GM21367 (cell line): ENCODE results near the gene RIN3.

ENCODE experiments used
- ATAC-seq: cut with Tn5 transposase; IDR thresholded peaks from one replicate; pipeline ENCODE4 v1.9.1; 2021; ENCODE audit not compliant: unreplicated experiment

The RIN3 gene

DNA sequence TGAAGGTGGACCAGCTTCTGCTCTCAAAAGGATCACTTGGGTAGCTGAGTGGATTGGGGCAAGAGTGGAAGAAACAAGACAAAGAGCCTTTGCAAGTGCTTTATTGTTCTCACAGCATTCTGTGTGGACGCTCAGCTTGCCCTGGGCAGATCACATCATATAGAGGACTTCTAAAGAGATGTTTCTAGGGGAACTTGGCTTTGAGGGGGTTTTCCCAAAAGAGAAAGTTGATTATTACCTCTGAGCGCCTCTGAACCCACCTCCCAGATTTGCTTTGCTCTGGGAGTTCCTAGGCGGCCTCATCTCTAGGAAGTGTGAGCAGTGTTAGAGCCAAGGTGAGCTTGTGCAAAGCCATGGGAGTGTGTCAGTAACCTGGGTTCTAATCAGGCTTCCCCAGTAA lies 81.7 kb downstream of the RIN3 start:
- ATAC-seq: no peak

DNA sequence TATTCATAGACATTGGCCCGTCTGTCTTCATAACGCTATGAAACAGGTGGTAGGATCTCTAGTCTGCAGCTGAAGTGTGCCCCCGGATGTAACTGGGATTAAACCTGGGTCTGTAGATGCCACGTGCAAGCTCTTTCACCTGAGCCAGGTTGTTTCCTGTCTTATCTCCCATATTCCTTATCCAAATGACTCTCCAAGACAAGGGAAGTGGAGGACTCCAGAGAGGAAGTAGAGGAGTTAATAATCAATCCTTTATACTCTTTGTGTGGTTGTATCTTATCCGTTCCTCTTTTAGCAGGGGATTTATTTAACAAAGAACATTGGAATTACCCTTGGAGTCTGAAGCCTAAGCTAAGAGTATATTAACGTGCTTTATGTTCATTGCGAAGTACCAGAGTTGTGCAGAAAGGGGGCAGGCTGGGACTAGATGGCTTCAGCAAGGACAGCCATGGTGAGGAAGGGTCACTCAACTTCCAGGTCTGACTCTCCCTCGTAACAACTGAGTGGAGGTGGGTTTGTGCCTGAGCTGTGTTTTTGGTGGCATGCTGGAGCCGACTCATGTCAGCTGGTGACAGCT lies 82.8 kb downstream of the RIN3 start:
- no peak for ATAC-seq

- ATAC-seq: no peak
Measured at GRCh38 chr14:92597906-92598905, 84.6 kb downstream of the RIN3 start.

GRCh38 chr14:92599811-92600210 lies 86.2 kb downstream of the RIN3 start:
- no peak for ATAC-seq

GRCh38 chr14:92600318-92601053 lies 86.9 kb downstream of the RIN3 start:
- ATAC-seq: no peak

- ATAC-seq: no peak
Measured at GRCh38 chr14:92601131-92601710, 87.6 kb downstream of the RIN3 start.

DNA sequence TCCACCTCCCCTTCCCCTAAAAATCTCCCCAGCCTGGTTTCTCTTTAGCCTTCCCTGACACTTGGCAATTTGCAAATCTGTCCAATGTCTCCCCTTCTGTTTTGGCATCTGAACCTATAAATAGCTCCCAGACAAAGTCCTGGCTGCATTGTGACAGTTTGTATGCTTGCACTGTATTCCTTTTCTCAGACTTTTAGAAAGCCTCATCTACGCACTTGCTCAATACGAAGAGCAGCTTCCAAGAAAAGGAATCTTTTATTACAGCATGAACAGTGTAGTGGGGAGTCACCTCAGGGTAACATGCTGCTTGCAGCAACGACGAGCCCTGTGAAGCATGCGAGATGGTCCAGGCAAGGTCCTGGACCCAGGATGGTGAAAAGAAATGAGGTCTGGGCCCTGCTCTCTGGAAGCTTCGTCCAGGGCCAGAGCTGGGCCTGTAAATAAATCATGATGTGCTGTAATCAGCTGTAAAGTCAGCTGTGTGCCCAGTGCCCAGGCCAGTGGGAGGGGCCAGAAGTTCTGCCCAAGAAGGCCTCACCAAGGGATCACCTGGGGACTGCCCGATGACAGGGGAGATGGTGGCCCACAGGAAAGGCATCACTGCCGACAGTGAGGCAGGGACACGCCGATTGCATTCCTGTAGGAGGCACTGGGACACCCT lies 88.3 kb downstream of the RIN3 start:
- no peak for ATAC-seq

DNA sequence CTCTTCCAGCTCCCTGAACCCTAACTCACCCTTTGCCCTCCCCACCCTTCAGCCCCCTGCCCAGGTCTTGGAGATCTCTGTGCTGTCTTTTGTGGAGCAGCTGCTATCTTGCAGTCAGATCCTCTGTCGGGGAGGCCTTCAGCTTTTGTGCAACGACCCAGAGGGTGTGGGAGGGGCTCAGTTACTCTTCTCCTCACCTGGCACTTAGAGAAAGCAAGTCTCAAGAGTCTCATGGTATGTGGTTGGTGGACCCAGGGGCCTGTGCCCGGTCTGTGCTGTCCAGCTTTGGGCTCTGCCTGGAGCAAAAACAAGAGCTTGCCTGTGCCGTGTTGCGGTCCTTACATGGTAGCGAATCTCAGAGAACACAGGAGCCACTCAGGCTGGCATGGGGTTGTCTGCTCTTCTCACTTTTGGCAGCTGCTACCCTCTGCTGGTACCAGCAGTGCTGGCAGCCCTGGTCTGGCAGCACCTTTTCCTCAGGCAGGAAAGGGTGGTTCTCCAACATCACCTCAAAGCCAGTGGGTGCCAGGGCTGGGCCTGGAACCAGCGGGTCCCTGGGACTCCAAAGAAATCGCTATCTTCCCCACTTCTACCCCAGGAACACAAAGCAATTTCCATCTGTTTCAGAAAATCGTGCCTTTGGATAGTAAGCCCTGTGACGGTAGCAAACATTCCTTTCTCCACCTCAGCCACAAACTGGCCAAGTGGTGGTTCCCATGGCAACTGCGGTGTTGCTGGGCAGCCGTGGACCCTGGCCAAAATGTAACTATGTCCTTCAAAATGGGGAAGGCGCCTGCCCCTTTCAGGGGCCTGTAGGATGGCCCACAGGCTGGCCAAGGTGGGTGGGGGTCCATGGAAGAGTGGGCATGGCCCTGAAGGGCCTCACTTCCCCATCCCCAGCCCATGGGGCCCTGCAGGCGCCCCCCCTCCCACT lies 90.0 kb downstream of the RIN3 start:
- ATAC-seq: no peak

- no peak for ATAC-seq
Measured at GRCh38 chr14:92605274-92605940, 91.8 kb downstream of the RIN3 start.

DNA sequence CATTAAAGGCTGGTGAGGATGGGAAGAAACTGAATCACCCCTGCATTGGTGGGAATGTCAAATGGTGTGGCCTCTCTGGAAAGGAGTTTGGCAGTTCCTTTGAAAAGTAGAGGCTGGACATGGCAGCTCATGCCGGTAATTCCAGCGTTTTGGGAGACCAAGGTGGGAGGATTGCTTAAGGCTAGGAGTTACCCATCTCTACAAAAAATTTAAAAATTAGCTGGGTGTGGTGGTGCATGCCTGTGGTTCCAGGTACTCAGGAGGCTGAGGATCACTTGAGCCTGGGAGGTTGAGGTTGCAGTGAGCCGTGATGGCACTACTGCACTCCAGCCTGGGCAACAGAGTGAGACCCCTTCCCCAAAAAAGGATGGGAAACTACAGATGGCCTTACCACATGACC lies 93.7 kb downstream of the RIN3 start:
- no peak for ATAC-seq

DNA sequence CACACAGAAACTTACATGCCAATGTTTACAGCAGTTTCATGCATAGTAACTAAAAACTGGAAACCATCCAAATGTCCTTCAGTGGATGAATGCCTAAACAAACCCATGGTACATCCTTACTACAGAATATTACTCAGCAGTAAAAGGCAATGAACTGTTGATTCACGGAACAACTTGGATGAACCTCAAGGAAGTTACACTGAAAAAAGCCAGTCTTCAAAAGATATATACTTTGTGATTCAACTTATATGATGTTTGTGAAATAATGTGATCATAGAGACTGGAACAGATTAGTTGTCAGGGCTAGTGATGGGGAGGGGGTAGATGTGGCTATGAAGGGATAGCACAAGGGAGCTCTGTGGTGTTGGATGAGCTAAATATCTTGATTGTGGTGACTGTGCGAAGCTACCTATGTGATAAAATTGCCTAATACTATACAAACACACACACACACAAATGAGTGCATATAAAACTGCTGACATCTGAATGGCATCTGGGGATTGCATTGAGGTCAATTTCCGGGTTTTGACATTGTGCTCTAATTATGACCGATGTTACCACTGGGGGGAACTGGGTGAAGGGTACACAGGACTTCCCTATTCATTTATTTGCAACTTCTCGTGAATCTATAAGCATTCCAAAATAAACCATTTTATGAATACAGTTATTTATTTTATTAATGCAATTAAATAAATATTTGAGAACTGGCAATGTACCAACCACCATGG lies 94.3 kb downstream of the RIN3 start:
- no peak for ATAC-seq

DNA sequence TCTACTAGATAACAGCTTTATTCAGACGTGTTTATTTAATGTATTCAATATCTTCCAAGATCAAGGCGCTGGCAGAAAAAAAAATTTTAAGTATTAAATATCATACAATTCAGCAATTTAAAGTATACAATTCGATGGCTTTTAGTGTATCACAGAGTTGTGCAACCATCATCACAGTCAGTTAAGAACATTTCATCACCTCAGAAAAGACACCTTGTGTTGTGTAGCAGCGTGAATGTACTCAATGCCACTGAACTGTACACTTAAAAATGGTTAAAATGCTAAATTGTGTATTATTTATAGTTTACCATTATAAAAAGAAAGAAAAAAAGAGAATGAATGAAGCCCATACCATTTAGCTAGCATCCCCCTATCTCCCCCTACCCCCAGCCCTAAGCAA lies 96.4 kb downstream of the RIN3 start:
- no peak for ATAC-seq

- ATAC-seq: no peak
Measured at GRCh38 chr14:92610849-92611271, 97.3 kb downstream of the RIN3 start.

- ATAC-seq: no peak
Measured at GRCh38 chr14:92613008-92613658, 99.6 kb downstream of the RIN3 start.

GRCh38 chr14:92613681-92614260 lies 100.2 kb downstream of the RIN3 start:
- no peak for ATAC-seq

GRCh38 chr14:92615451-92615850 lies 101.9 kb downstream of the RIN3 start:
- ATAC-seq: no peak

DNA sequence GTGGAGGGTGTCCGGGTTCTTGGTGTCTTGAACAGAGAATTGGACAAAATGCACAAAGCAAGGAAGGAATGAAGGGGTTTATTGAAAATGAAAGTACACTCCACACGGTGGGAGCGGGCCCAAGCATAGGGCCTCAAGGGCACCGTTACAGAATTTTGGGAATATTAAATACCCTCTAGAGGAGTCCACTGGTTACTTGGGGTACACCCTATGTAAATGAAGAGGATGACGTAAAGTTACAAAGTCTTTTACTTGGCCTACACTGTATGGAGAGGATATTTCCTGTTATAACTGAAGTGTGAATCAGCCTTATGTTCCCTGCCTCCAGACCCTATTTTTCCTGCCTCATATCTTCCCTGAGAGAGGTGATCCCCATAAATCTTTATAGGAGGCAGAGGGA lies 102.6 kb downstream of the RIN3 start:
- ATAC-seq: no peak

DNA sequence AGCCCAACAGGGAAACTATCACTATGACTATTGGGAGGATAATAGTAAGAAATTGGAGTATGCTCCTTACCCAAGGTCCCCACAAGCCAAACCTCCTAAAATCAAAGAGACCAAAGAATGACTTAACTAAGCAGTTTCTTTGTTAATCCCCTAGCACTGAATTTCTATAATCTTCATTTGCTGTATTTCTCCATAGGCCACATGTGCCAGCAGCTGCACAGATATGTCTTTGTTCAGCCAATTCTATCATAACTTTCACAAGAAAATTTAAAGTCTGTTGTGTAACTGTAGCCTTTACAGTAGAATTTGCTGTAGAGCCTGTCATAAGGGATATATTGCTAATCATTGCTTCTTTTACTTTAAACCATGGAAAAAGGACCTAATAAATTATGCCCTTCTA lies 104.0 kb downstream of the RIN3 start:
- ATAC-seq: no peak
